Natural killer cell treated with Interleukin-12 subunit alpha and Interleukin-12 subunit beta and Interleukin-15 and Interleukin-18, amount 100 ng/mL, for 72 hours (primary cell): ENCODE results near the gene CLVS2. TPM values are rescaled to one million over a fixed set of nuclear protein-coding genes. Genes with fewer than 3 reads are reported as not detected.

Source experiments
- ATAC-seq, 2 donors: fragments of 150-1000 bp; cut with Tn5 transposase in 1 of 2; sonication (Bioruptor Pico), chemical (Tn5 transposase) in 1 of 2; 2 replicates each; pipeline ENCODE4 v1.10.0; 2021
- DNase-seq: peaks from one replicate; pipeline ENCODE4 v3.0.0; 2022; ENCODE audit warnings: low spot score
- H3K27ac Mint-ChIP-seq, 2 donors: 1 replicate in 1 of 2; 2 replicates in 1 of 2; pipeline ENCODE4 v1.8.0; 2022; ENCODE audit warnings: mixed read lengths in 2 of 2, mild to moderate bottlenecking in 1 of 2, moderate library complexity in 1 of 2
- H3K27me3 Mint-ChIP-seq, 2 donors: 1 replicate in 1 of 2; 2 replicates in 1 of 2; pipeline ENCODE4 v1.8.0; 2022; ENCODE audit warnings: mixed read lengths in 2 of 2
- H3K36me3 Mint-ChIP-seq: one replicate; pipeline ENCODE4 v1.8.0; 2022; ENCODE audit warnings: mixed read lengths
- H3K4me1 Mint-ChIP-seq, 2 donors: 1 replicate in 1 of 2; 2 replicates in 1 of 2; pipeline ENCODE4 v1.8.0; 2022; ENCODE audit warnings: low read depth in 2 of 2, mixed read lengths in 2 of 2, mild to moderate bottlenecking in 1 of 2
- H3K4me3 Mint-ChIP-seq: one replicate; pipeline ENCODE4 v1.8.0; 2022; ENCODE audit warnings: mixed read lengths
- H3K9me3 Mint-ChIP-seq: 2 replicates; pipeline ENCODE4 v1.8.0; 2022; ENCODE audit warnings: mixed read lengths
- total RNA-seq, 2 donors: library from RNA; stranded (reverse); gene quantifications; one replicate each; pipeline ENCODE4 v1.2.3, GENCODE V29; 2022

Gene CLVS2
- total RNA-seq, 2 donors from 2014 or later: not detected

GRCh38 chr6:123001540-123001939, 5.5 kb downstream of the CLVS2 start:
- no peak overlapping the region for H3K4me3 Mint-ChIP-seq
- no peak overlapping the region for H3K27ac Mint-ChIP-seq
- ATAC-seq: no peak
- no peak for DNase-seq
- peaks cover 8 to 11% of the 10 kb centered on the region in 2 donors for H3K27me3 Mint-ChIP-seq
- peaks cover 6% of the 10 kb centered on the region for H3K36me3 Mint-ChIP-seq
- H3K9me3 Mint-ChIP-seq: peaks cover 12% of the 10 kb centered on the region
- no peaks in the 10 kb centered on the region for H3K4me1 Mint-ChIP-seq

- no peaks in the 10 kb centered on the region for H3K4me1 Mint-ChIP-seq
- ATAC-seq: no peak
- H3K36me3 Mint-ChIP-seq: no peaks in the 10 kb centered on the region
- no peak overlapping the region for H3K27ac Mint-ChIP-seq
- peaks cover 18% of the 10 kb centered on the region for H3K9me3 Mint-ChIP-seq
- no peak for DNase-seq
- H3K4me3 Mint-ChIP-seq: no peak overlapping the region
- no peaks in the 10 kb centered on the region for H3K27me3 Mint-ChIP-seq
Observed at GRCh38 chr6:123007885-123008284, 11.8 kb downstream of the CLVS2 start.

- DNase-seq (no peak), ATAC-seq (no peak)
- Mint-ChIP-seq H3K36me3 (no peaks in the 10 kb centered on the region), H3K9me3 (peaks cover 18% of the 10 kb centered on the region), H3K27me3 (no peaks in the 10 kb centered on the region), H3K4me1 (no peaks in the 10 kb centered on the region), H3K27ac (no peak overlapping the region), H3K4me3 (no peak overlapping the region)
Observed at GRCh38 chr6:123009059-123009458, 13.0 kb downstream of the CLVS2 start.

- H3K4me3 Mint-ChIP-seq: no peak overlapping the region
- H3K27me3 Mint-ChIP-seq: no peaks in the 10 kb centered on the region
- no peak overlapping the region for H3K27ac Mint-ChIP-seq
- no peak for DNase-seq
- H3K9me3 Mint-ChIP-seq: peaks cover 15% of the 10 kb centered on the region
- H3K36me3 Mint-ChIP-seq: no peaks in the 10 kb centered on the region
- H3K4me1 Mint-ChIP-seq: no peaks in the 10 kb centered on the region
- ATAC-seq: no peak
Observed at GRCh38 chr6:123014835-123015234, 18.8 kb downstream of the CLVS2 start.

GRCh38 chr6:123016431-123017103, 20.5 kb downstream of the CLVS2 start:
- Mint-ChIP-seq H3K9me3 (peaks cover 8% of the 10 kb centered on the region), H3K4me1 (no peaks in the 10 kb centered on the region), H3K36me3 (no peaks in the 10 kb centered on the region), H3K27ac (no peak overlapping the region), H3K27me3 (no peaks in the 10 kb centered on the region), H3K4me3 (no peak overlapping the region)
- no peak for ATAC-seq
- DNase-seq: no peak

GRCh38 chr6:123017104-123017682, 21.2 kb downstream of the CLVS2 start:
- Mint-ChIP-seq H3K9me3 (peaks cover 6% of the 10 kb centered on the region), H3K4me3 (no peak overlapping the region), H3K27me3 (no peaks in the 10 kb centered on the region), H3K4me1 (no peaks in the 10 kb centered on the region), H3K36me3 (no peaks in the 10 kb centered on the region), H3K27ac (no peak overlapping the region)
- ATAC-seq: no peak
- DNase-seq: no peak

GRCh38 chr6:123022975-123023374, 26.9 kb downstream of the CLVS2 start:
- H3K4me1 Mint-ChIP-seq: no peaks in the 10 kb centered on the region
- H3K4me3 Mint-ChIP-seq: no peak overlapping the region
- no peaks in the 10 kb centered on the region for H3K36me3 Mint-ChIP-seq
- no peak for ATAC-seq
- no peak for DNase-seq
- no peak overlapping the region for H3K27ac Mint-ChIP-seq
- peaks cover 9% of the 10 kb centered on the region for H3K9me3 Mint-ChIP-seq
- H3K27me3 Mint-ChIP-seq: no peaks in the 10 kb centered on the region

GRCh38 chr6:123024976-123025375, 28.9 kb downstream of the CLVS2 start:
- H3K36me3 Mint-ChIP-seq: no peaks in the 10 kb centered on the region
- H3K9me3 Mint-ChIP-seq: peaks cover 4% of the 10 kb centered on the region
- H3K27me3 Mint-ChIP-seq: no peaks in the 10 kb centered on the region
- H3K4me1 Mint-ChIP-seq: no peaks in the 10 kb centered on the region
- ATAC-seq (no peak), DNase-seq (no peak)
- H3K27ac Mint-ChIP-seq: no peak overlapping the region
- H3K4me3 Mint-ChIP-seq: no peak overlapping the region

GRCh38 chr6:123027408-123027807, 31.4 kb downstream of the CLVS2 start:
- Mint-ChIP-seq H3K27ac (no peak overlapping the region), H3K4me1 (no peaks in the 10 kb centered on the region), H3K9me3 (peaks cover 6% of the 10 kb centered on the region), H3K4me3 (no peak overlapping the region), H3K36me3 (no peaks in the 10 kb centered on the region), H3K27me3 (no peaks in the 10 kb centered on the region)
- ATAC-seq (no peak), DNase-seq (no peak)

- no peaks in the 10 kb centered on the region for H3K27me3 Mint-ChIP-seq
- H3K4me3 Mint-ChIP-seq: no peak overlapping the region
- H3K36me3 Mint-ChIP-seq: no peaks in the 10 kb centered on the region
- ATAC-seq (no peak), DNase-seq (no peak)
- no peaks in the 10 kb centered on the region for H3K4me1 Mint-ChIP-seq
- peaks cover 6% of the 10 kb centered on the region for H3K9me3 Mint-ChIP-seq
- H3K27ac Mint-ChIP-seq: no peak overlapping the region
Observed at GRCh38 chr6:123028263-123028662, 32.2 kb downstream of the CLVS2 start.

GRCh38 chr6:123030282-123030681, 34.2 kb downstream of the CLVS2 start:
- no peaks in the 10 kb centered on the region for H3K36me3 Mint-ChIP-seq
- H3K4me3 Mint-ChIP-seq: no peak overlapping the region
- ATAC-seq (no peak), DNase-seq (no peak)
- H3K4me1 Mint-ChIP-seq: no peaks in the 10 kb centered on the region
- H3K9me3 Mint-ChIP-seq: peaks cover 6% of the 10 kb centered on the region
- no peak overlapping the region for H3K27ac Mint-ChIP-seq
- H3K27me3 Mint-ChIP-seq: no peaks in the 10 kb centered on the region

- H3K9me3 Mint-ChIP-seq: peaks cover 11% of the 10 kb centered on the region
- no peaks in the 10 kb centered on the region for H3K27me3 Mint-ChIP-seq
- H3K4me3 Mint-ChIP-seq: no peak overlapping the region
- no peaks in the 10 kb centered on the region for H3K4me1 Mint-ChIP-seq
- H3K27ac Mint-ChIP-seq: no peak overlapping the region
- DNase-seq (no peak), ATAC-seq (no peak)
- no peaks in the 10 kb centered on the region for H3K36me3 Mint-ChIP-seq
Observed at GRCh38 chr6:123036648-123037047, 40.6 kb downstream of the CLVS2 start.

- no peak for DNase-seq
- Mint-ChIP-seq H3K9me3 (peaks cover 8% of the 10 kb centered on the region), H3K27ac (no peak overlapping the region), H3K36me3 (no peaks in the 10 kb centered on the region), H3K4me1 (no peaks in the 10 kb centered on the region), H3K4me3 (no peak overlapping the region), H3K27me3 (no peaks in the 10 kb centered on the region)
- ATAC-seq: no peak
Observed at GRCh38 chr6:123039431-123039830, 43.4 kb downstream of the CLVS2 start.

GRCh38 chr6:123042401-123042800, 46.4 kb downstream of the CLVS2 start:
- ATAC-seq: no peak
- H3K36me3 Mint-ChIP-seq: no peaks in the 10 kb centered on the region
- no peak overlapping the region for H3K4me3 Mint-ChIP-seq
- H3K27ac Mint-ChIP-seq: no peak overlapping the region
- H3K4me1 Mint-ChIP-seq: no peaks in the 10 kb centered on the region
- no peak for DNase-seq
- no peaks in the 10 kb centered on the region for H3K27me3 Mint-ChIP-seq
- H3K9me3 Mint-ChIP-seq: peaks cover 8% of the 10 kb centered on the region
